SU-DHL-6 (cell line): Measurements from ENCODE around the gene IP6K3.

Experiments used
- H2AFZ ChIP-seq: fragments of 200-600 bp; sonication (generic); 2 replicates; pipeline ENCODE4 v1.6.1; 2014; ENCODE audit warnings: low read depth, mild to moderate bottlenecking, moderate library complexity, mixed read lengths, antibody characterized with exemption, low read length; ENCODE audit not compliant: severe bottlenecking
- H3F3A ChIP-seq: fragments of 200-600 bp; shearing (Covaris generic); 2 replicates; pipeline ENCODE4 v1.6.0; 2016; ENCODE audit warnings: antibody characterized with exemption, mild to moderate bottlenecking; ENCODE audit not compliant: insufficient read depth
- H3K27ac ChIP-seq: fragments of 200-600 bp; sonication (generic); 2 replicates; pipeline ENCODE4 v1.5.1; 2016; ENCODE audit warnings: low read depth, mild to moderate bottlenecking, low read length, moderate library complexity, mixed read lengths
- H3K27me3 ChIP-seq: fragments of 200-600 bp; sonication (generic), shearing (Covaris generic); 2 replicates; pipeline ENCODE4 v1.6.0; 2014; ENCODE audit warnings: mild to moderate bottlenecking, low read length
- H3K36me3 ChIP-seq: fragments of 200-600 bp; sonication (generic); 2 replicates; pipeline ENCODE4 v1.6.1; 2014; ENCODE audit warnings: mild to moderate bottlenecking, low read length, mixed read lengths
- H3K4me2 ChIP-seq: fragments of 300-600, 200-600 bp; shearing (Covaris generic), sonication (generic); 2 replicates; pipeline ENCODE4 v1.6.0; 2014; ENCODE audit warnings: low read length, low read depth, mild to moderate bottlenecking; ENCODE audit not compliant: poor library complexity, severe bottlenecking
- H3K4me3 ChIP-seq: fragments of 200-600 bp; sonication (generic); 2 replicates; pipeline ENCODE4 v1.5.1; 2014; ENCODE audit warnings: antibody characterized with exemption, low read length, mild to moderate bottlenecking, mixed read lengths; ENCODE audit not compliant: insufficient read depth, poor library complexity, severe bottlenecking
- H3K79me2 ChIP-seq: fragments of 200-600 bp; sonication (generic); 2 replicates; pipeline ENCODE4 v1.6.1; 2014; ENCODE audit warnings: mild to moderate bottlenecking, low read length, moderate library complexity; ENCODE audit not compliant: insufficient read depth
- H3K9ac ChIP-seq: fragments of 200-600 bp; sonication (generic); 2 replicates; pipeline ENCODE4 v1.7.0; 2014; ENCODE audit warnings: mild to moderate bottlenecking, low read length
- H3K9me2 ChIP-seq: fragments of 200-600 bp; sonication (generic); replicated peaks from 2 replicates; pipeline ENCODE4 v1.6.1; 2014; ENCODE audit warnings: low read length; ENCODE audit not compliant: insufficient read depth
- H3K9me3 ChIP-seq: fragments of 200-600 bp; sonication (generic); 2 replicates; pipeline ENCODE4 v1.6.1; 2014; ENCODE audit warnings: low read length, mixed read lengths; ENCODE audit not compliant: insufficient read depth
- H4K20me1 ChIP-seq: fragments of 200-600 bp; sonication (generic); 2 replicates; pipeline ENCODE4 v1.6.1; 2014; ENCODE audit warnings: low read depth, mild to moderate bottlenecking, antibody characterized with exemption, low read length, moderate library complexity, mixed read lengths
- CTCF ChIP-seq: fragments of 200-600 bp; sonication (generic); IDR thresholded peaks from one replicate; pipeline ENCODE4 v1.5.1; 2017; ENCODE audit warnings: antibody characterized with exemption, mild to moderate bottlenecking, low read length, moderate library complexity; ENCODE audit not compliant: insufficient read depth, poor library complexity, severe bottlenecking
- EZH2phosphoT487 ChIP-seq: fragments of 200-600 bp; sonication (generic), shearing (Covaris generic); conservative IDR thresholded peaks from 2 replicates; pipeline ENCODE4 v1.6.1; 2018; ENCODE audit warnings: mild to moderate bottlenecking, antibody characterized with exemption, low read length, moderate library complexity, mixed read lengths

The IP6K3 gene

GRCh38 chr6:33791620-33792019 lies 44.9 kb upstream of the IP6K3 start:
- Histone ChIP-seq H3K27ac (no peak overlapping the region), H3K36me3 (no peaks in the 10 kb centered on the region), H3K4me2 (no peak overlapping the region), H3K4me3 (no peak overlapping the region), H4K20me1 (no peaks in the 10 kb centered on the region), H3K27me3 (no peaks in the 10 kb centered on the region), H2AFZ (no peak overlapping the region), H3K9me3 (no peaks in the 10 kb centered on the region), H3K9ac (no peak overlapping the region), H3F3A (no peaks in the 10 kb centered on the region), H3K79me2 (peaks cover 15% of the 10 kb centered on the region), H3K9me2 (no peaks in the 10 kb centered on the region)
- TF ChIP-seq CTCF (no peak), EZH2phosphoT487 (no peak)

GRCh38 chr6:33790910-33791309 lies 44.2 kb upstream of the IP6K3 start:
- Histone ChIP-seq H3F3A (no peaks in the 10 kb centered on the region), H2AFZ (no peak overlapping the region), H3K4me2 (no peak overlapping the region), H3K27me3 (no peaks in the 10 kb centered on the region), H3K27ac (no peak overlapping the region), H3K4me3 (no peak overlapping the region), H4K20me1 (no peaks in the 10 kb centered on the region), H3K36me3 (no peaks in the 10 kb centered on the region), H3K9ac (no peak overlapping the region), H3K9me3 (no peaks in the 10 kb centered on the region), H3K79me2 (peaks cover 22% of the 10 kb centered on the region), H3K9me2 (no peaks in the 10 kb centered on the region)
- no peak for TF ChIP-seq CTCF
- TF ChIP-seq EZH2phosphoT487: no peak

- H3K9ac ChIP-seq: no peak overlapping the region
- TF ChIP-seq CTCF: no peak
- no peak for TF ChIP-seq EZH2phosphoT487
- no peaks in the 10 kb centered on the region for H3K9me3 ChIP-seq
- no peak overlapping the region for H3K27ac ChIP-seq
- no peaks in the 10 kb centered on the region for H3F3A ChIP-seq
- no peak overlapping the region for H3K4me2 ChIP-seq
- H2AFZ ChIP-seq: no peak overlapping the region
- no peak overlapping the region for H3K4me3 ChIP-seq
- no peaks in the 10 kb centered on the region for H3K36me3 ChIP-seq
- no peaks in the 10 kb centered on the region for H4K20me1 ChIP-seq
- no peaks in the 10 kb centered on the region for H3K27me3 ChIP-seq
- H3K79me2 ChIP-seq: peaks cover 27% of the 10 kb centered on the region
- H3K9me2 ChIP-seq: no peaks in the 10 kb centered on the region
Measured at GRCh38 chr6:33790379-33790778, 43.7 kb upstream of the IP6K3 start.

- Histone ChIP-seq H3K27me3 (no peaks in the 10 kb centered on the region), H4K20me1 (no peaks in the 10 kb centered on the region), H3K27ac (no peak overlapping the region), H3K9me2 (no peaks in the 10 kb centered on the region), H3K4me3 (peak overlapping the region; percentile 90), H3K36me3 (no peaks in the 10 kb centered on the region), H3F3A (no peaks in the 10 kb centered on the region), H3K4me2 (peak overlapping the region; percentile 61), H2AFZ (peak overlapping the region; percentile 0), H3K9ac (no peak overlapping the region), H3K79me2 (peaks cover 31% of the 10 kb centered on the region), H3K9me3 (no peaks in the 10 kb centered on the region)
- no peak for TF ChIP-seq CTCF
- no peak for TF ChIP-seq EZH2phosphoT487
Measured at GRCh38 chr6:33789550-33789895, 42.8 kb upstream of the IP6K3 start.
